NCI-H2107 treated with DMSO at 0.1 percent for 48 hours (cell line): Measurements from ENCODE around the gene CCDC179.

Experiments
- DNase-seq: peaks from one replicate; lab custom pipeline; 2025; ENCODE audit not compliant: unreplicated experiment; lab: John Stamatoyannopoulos, UW

CCDC179 gene

GRCh38 chr11:22860241-22860640 is at the start of gene CCDC179:
Gene CCDC179, minus strand, starts transcription at chr11:22860474. Its CDS starts 53 bp downstream, at chr11:22860421.
- DNase-seq = no peak

GRCh38 chr11:22903782-22904181 is 43.5 kb upstream of the CCDC179 start:
- no peak for DNase-seq

GRCh38 chr11:22901603-22902002 is 41.3 kb upstream of the CCDC179 start:
- DNase-seq = no peak

- DNase-seq = no peak
Measured at GRCh38 chr11:22900764-22901486, 40.7 kb upstream of the CCDC179 start.

GRCh38 chr11:22898036-22898435 is 37.8 kb upstream of the CCDC179 start:
- DNase-seq = no peak

- no peak for DNase-seq
Measured at GRCh38 chr11:22890227-22890626, 30.0 kb upstream of the CCDC179 start.

GRCh38 chr11:22884217-22884616 is 23.9 kb upstream of the CCDC179 start:
- DNase-seq = no peak

GRCh38 chr11:22879630-22880029 is 19.4 kb upstream of the CCDC179 start:
- no peak for DNase-seq

GRCh38 chr11:22878604-22879003 is 18.3 kb upstream of the CCDC179 start:
- DNase-seq = no peak

GRCh38 chr11:22878039-22878438 is 17.8 kb upstream of the CCDC179 start:
- DNase-seq = no peak

GRCh38 chr11:22875869-22876473 is 15.7 kb upstream of the CCDC179 start:
- peak; percentile 76 for DNase-seq

GRCh38 chr11:22869325-22869724 is 9.1 kb upstream of the CCDC179 start:
- no peak for DNase-seq

- DNase-seq = no peak
Measured at GRCh38 chr11:22859756-22860155, 518 bp downstream of the CCDC179 start.

- DNase-seq = no peak
Measured at GRCh38 chr11:22851477-22851876, 8.8 kb downstream of the CCDC179 start.

GRCh38 chr11:22846726-22847125 is 13.5 kb downstream of the CCDC179 start:
- no peak for DNase-seq

GRCh38 chr11:22832315-22833015 is 27.8 kb downstream of the CCDC179 start:
- no peak for DNase-seq

GRCh38 chr11:22830082-22830414 is 30.2 kb downstream of the CCDC179 start:
- DNase-seq = no peak

- DNase-seq = peak; percentile 90
Measured at GRCh38 chr11:22829231-22830081, 30.8 kb downstream of the CCDC179 start, which contains the start of gene SVIP. Gene SVIP, minus strand, starts transcription at chr11:22829801. Its CDS starts 53 bp downstream, at chr11:22829748.

- DNase-seq = peak; percentile 7
Measured at GRCh38 chr11:22828373-22828772, 31.9 kb downstream of the CCDC179 start.

- no peak for DNase-seq
Measured at GRCh38 chr11:22822203-22822602, 38.1 kb downstream of the CCDC179 start.

- no peak for DNase-seq
Measured at GRCh38 chr11:22809893-22810292, 50.4 kb downstream of the CCDC179 start.
